Breast epithelium (tissue), 3 donors: ENCODE data around the gene GCSAM.

ENCODE experiments used
- CTCF ChIP-seq, 3 donors: fragments of 450-650 bp; IDR thresholded peaks; one replicate each; pipeline ENCODE4 v1.5.1; 2016 to 2017; ENCODE audit warnings: antibody characterized with exemption in 3 of 3, mild to moderate bottlenecking in 3 of 3, moderate library complexity in 3 of 3
- POLR2A ChIP-seq: fragments of 450-650 bp; IDR thresholded peaks from one replicate; pipeline ENCODE4 v1.6.1; 2016; ENCODE audit warnings: antibody characterized with exemption, mild to moderate bottlenecking, moderate library complexity

GRCh38 chr3:112122870-112123269 lies 10.2 kb downstream of the GCSAM start:
- no peak for TF ChIP-seq CTCF (IDR thresholded peaks at IDR 0.05)
- TF ChIP-seq POLR2A: no peak
